HEK293 (cell line): ENCODE measurements around the gene FFAR1.

Source experiments
- MEIS1 ChIP-seq: sonication (generic); formaldehyde crosslinking; IDR thresholded peaks from 2 replicates; pipeline ENCODE4 v1.8.1; 2022; ENCODE audit warnings: missing genetic modification reagents, mild to moderate bottlenecking, borderline replicate concordance
- REPIN1 ChIP-seq: fragments of 450-650 bp; formaldehyde crosslinking; IDR thresholded peaks from 2 replicates; pipeline ENCODE4 v1.5.1; 2017; ENCODE audit warnings: missing biosample characterization, missing genetic modification characterization, low read depth
- REST ChIP-seq: fragments of 450-650 bp; formaldehyde crosslinking; IDR thresholded peaks from 2 replicates; pipeline ENCODE4 v1.5.1; 2016; ENCODE audit warnings: missing biosample characterization, missing genetic modification characterization
- TSHZ1 ChIP-seq: fragments of 450-650 bp; formaldehyde crosslinking; IDR thresholded peaks from 2 replicates; pipeline ENCODE4 v1.5.1; 2016; ENCODE audit warnings: missing biosample characterization, missing genetic modification characterization, borderline replicate concordance
- YY2 ChIP-seq: fragments of 450-650 bp; formaldehyde crosslinking; IDR thresholded peaks from 2 replicates; pipeline ENCODE4 v1.5.1; 2016; ENCODE audit warnings: missing biosample characterization, missing genetic modification characterization
- ZBTB11 ChIP-seq: fragments of 450-650 bp; formaldehyde crosslinking; conservative IDR thresholded peaks from 2 replicates; pipeline ENCODE4 v1.5.1; 2016; ENCODE audit warnings: low read depth, missing biosample characterization, missing genetic modification characterization
- ZBTB26 ChIP-seq: fragments of 450-650 bp; formaldehyde crosslinking; optimal IDR thresholded peaks from 2 replicates; pipeline ENCODE3; 2016; ENCODE audit warnings: missing biosample characterization, mild to moderate bottlenecking, missing genetic modification characterization
- ZBTB49 ChIP-seq: fragments of 450-650 bp; formaldehyde crosslinking; IDR thresholded peaks from 2 replicates; pipeline ENCODE4 v1.5.1; 2016; ENCODE audit warnings: missing biosample characterization, missing genetic modification characterization, low read depth
- ZNF221 ChIP-seq: fragments of 450-650 bp; formaldehyde crosslinking; IDR thresholded peaks from 2 replicates; pipeline ENCODE4 v1.5.1; 2017; ENCODE audit warnings: missing biosample characterization, missing genetic modification characterization, borderline replicate concordance
- ZNF23 ChIP-seq: fragments of 450-650 bp; formaldehyde crosslinking; IDR thresholded peaks from 2 replicates; pipeline ENCODE4 v1.5.1; 2016; ENCODE audit warnings: missing biosample characterization, missing genetic modification characterization, borderline replicate concordance
- ZNF26 ChIP-seq: fragments of 450-650 bp; formaldehyde crosslinking; IDR thresholded peaks from 2 replicates; pipeline ENCODE4 v1.5.1; 2016; ENCODE audit warnings: missing biosample characterization, missing genetic modification characterization
- ZNF266 ChIP-seq: fragments of 450-650 bp; formaldehyde crosslinking; IDR thresholded peaks from 2 replicates; pipeline ENCODE4 v1.5.1; 2016; ENCODE audit warnings: missing biosample characterization, missing genetic modification characterization, low read depth
- ZNF335 ChIP-seq: fragments of 450-650 bp; formaldehyde crosslinking; conservative IDR thresholded peaks from 2 replicates; pipeline ENCODE4 v1.5.1; 2016; ENCODE audit warnings: missing biosample characterization, missing genetic modification characterization
- ZNF354C ChIP-seq: fragments of 450-650 bp; formaldehyde crosslinking; IDR thresholded peaks from 2 replicates; pipeline ENCODE4 v1.5.1; 2016; ENCODE audit warnings: missing biosample characterization, missing genetic modification characterization, low read depth, borderline replicate concordance
- ZNF423 ChIP-seq: fragments of 450-650 bp; formaldehyde crosslinking; IDR thresholded peaks from 2 replicates; pipeline ENCODE4 v1.5.1; 2016; ENCODE audit warnings: missing biosample characterization, missing genetic modification characterization
- ZNF529 ChIP-seq: fragments of 450-650 bp; formaldehyde crosslinking; IDR thresholded peaks from 2 replicates; pipeline ENCODE4 v1.5.1; 2017; ENCODE audit warnings: missing genetic modification characterization, missing biosample characterization; ENCODE audit not compliant: insufficient replicate concordance
- ZNF560 ChIP-seq: fragments of 450-650 bp; formaldehyde crosslinking; IDR thresholded peaks from 2 replicates; pipeline ENCODE4 v1.5.1; 2017; ENCODE audit warnings: missing biosample characterization, missing genetic modification characterization, borderline replicate concordance
- ZNF585B ChIP-seq: fragments of 450-650 bp; formaldehyde crosslinking; IDR thresholded peaks from 2 replicates; pipeline ENCODE4 v1.5.1; 2016; ENCODE audit warnings: missing biosample characterization, missing genetic modification characterization
- ZNF645 ChIP-seq: fragments of 450-650 bp; formaldehyde crosslinking; IDR thresholded peaks from 2 replicates; pipeline ENCODE4; 2016; ENCODE audit warnings: missing biosample characterization, missing genetic modification characterization
- ZNF747 ChIP-seq: fragments of 450-650 bp; formaldehyde crosslinking; IDR thresholded peaks from 2 replicates; pipeline ENCODE4 v1.5.1; 2016; ENCODE audit warnings: missing biosample characterization, missing genetic modification characterization
- ZNF843 ChIP-seq: fragments of 450-650 bp; formaldehyde crosslinking; IDR thresholded peaks from 2 replicates; pipeline ENCODE4 v1.5.1; 2016; ENCODE audit warnings: missing biosample characterization, missing genetic modification characterization
- ZSCAN30 ChIP-seq: fragments of 450-650 bp; IDR thresholded peaks from 2 replicates; pipeline ENCODE4 v1.5.1; 2018; ENCODE audit warnings: missing biosample characterization, mild to moderate bottlenecking, missing genetic modification characterization, moderate library complexity

Gene FFAR1

GRCh38 chr19:35298561-35298972 is 49.1 kb upstream of the FFAR1 start (continued):
- TF ChIP-seq ZNF423 = no peak
- TF ChIP-seq TSHZ1 (tag by site-specific recombination) = no peak
- no peak for TF ChIP-seq ZNF221 (tag by site-specific recombination)
- TF ChIP-seq ZNF843 (tag by site-specific recombination) = 0 out of 2 replicates have a peak, but pooled peaks have one; percentile 31
- no peak for TF ChIP-seq ZNF645 (tag by site-specific recombination)
- TF ChIP-seq ZNF23 (tag by site-specific recombination) = peak; percentile 29; the same call in 1 of the 2 replicates
- peak; percentile 17; the same call in 1 of the 2 replicates for TF ChIP-seq ZNF354C (tag by site-specific recombination)
- no peak for TF ChIP-seq ZNF747
- no peak for TF ChIP-seq ZNF529 (tag by site-specific recombination)
- no peak for TF ChIP-seq ZNF335 (tag by site-specific recombination)
- no peak for TF ChIP-seq ZBTB49
- peak; percentile 74 for TF ChIP-seq YY2 (tag by site-specific recombination)
- no peak for TF ChIP-seq MEIS1 (CRISPR knock-in tag)
- no peak for TF ChIP-seq REPIN1 (tag by site-specific recombination)
- TF ChIP-seq ZNF26 (tag by site-specific recombination) = no peak
- TF ChIP-seq ZBTB26 = no peak
- no peak for TF ChIP-seq ZSCAN30 (tag by site-specific recombination)
- no peak for TF ChIP-seq ZNF585B (tag by site-specific recombination)
- TF ChIP-seq REST (tag by site-specific recombination) = no peak
- TF ChIP-seq ZNF266 (tag by site-specific recombination) = peak; percentile 56
- no peak for TF ChIP-seq ZBTB11
- TF ChIP-seq ZNF560 = 0 out of 2 replicates have a peak, but pooled peaks have one; percentile 8
